Mononuclear cell (primary cell): ENCODE data around the gene ADAMTSL5. TPM values are rescaled to one million over a fixed set of nuclear protein-coding genes. Genes with fewer than 3 reads are reported as not detected.

Source experiments
- H3K27me3 ChIP-seq: 2 replicates; pipeline ENCODE4 v1.6.0; 2011; ENCODE audit warnings: low read length, control low read depth; ENCODE audit not compliant: insufficient read depth
- H3K4me1 ChIP-seq: 2 replicates; pipeline ENCODE4 v1.5.1; 2011; ENCODE audit warnings: mild to moderate bottlenecking, low read length, control low read depth; ENCODE audit not compliant: insufficient read depth
- H3K4me3 ChIP-seq: 2 replicates; pipeline ENCODE4 v1.5.1; 2011; ENCODE audit warnings: mild to moderate bottlenecking, low read length, moderate library complexity
- H3K9me3 ChIP-seq: 2 replicates; pipeline ENCODE4 v1.5.1; 2011; ENCODE audit warnings: low read depth, mild to moderate bottlenecking, control low read depth, low read length
- total RNA-seq: library from RNA; depleted of rRNA; stranded (reverse); fragments of >200 nt; gene quantifications from one replicate; pipeline ENCODE4 v1.2.3, GENCODE V29; 2012

ADAMTSL5 gene
- total RNA-seq, 1 donor, result 0.84 TPM

- Histone ChIP-seq H3K9me3 (no peaks in the 10 kb centered on the region), H3K4me1 (peaks cover 43% of the 10 kb centered on the region), H3K4me3 (no peak overlapping the region), H3K27me3 (peaks cover 28% of the 10 kb centered on the region)
Measured at GRCh38 chr19:1465191-1466016, 47.4 kb downstream of the ADAMTSL5 start.

- Histone ChIP-seq H3K4me3 (no peak overlapping the region), H3K4me1 (peaks cover 15% of the 10 kb centered on the region), H3K9me3 (no peaks in the 10 kb centered on the region), H3K27me3 (peaks cover 29% of the 10 kb centered on the region)
Measured at GRCh38 chr19:1461862-1462261, 51.0 kb downstream of the ADAMTSL5 start.

- Histone ChIP-seq H3K4me3 (no peak overlapping the region), H3K27me3 (peaks cover 29% of the 10 kb centered on the region), H3K9me3 (no peaks in the 10 kb centered on the region), H3K4me1 (peaks cover 8% of the 10 kb centered on the region)
Measured at GRCh38 chr19:1460033-1460995, 52.5 kb downstream of the ADAMTSL5 start.

GRCh38 chr19:1459479-1459878, 53.3 kb downstream of the ADAMTSL5 start:
- H3K27me3 ChIP-seq, result peaks cover 29% of the 10 kb centered on the region
- no peaks in the 10 kb centered on the region for H3K9me3 ChIP-seq
- no peak overlapping the region for H3K4me3 ChIP-seq
- peaks cover 10% of the 10 kb centered on the region for H3K4me1 ChIP-seq

GRCh38 chr19:1457892-1458291, 54.9 kb downstream of the ADAMTSL5 start:
- peaks cover 38% of the 10 kb centered on the region for H3K27me3 ChIP-seq

GRCh38 chr19:1457031-1457739, 55.6 kb downstream of the ADAMTSL5 start:
- Histone ChIP-seq H3K9me3 (no peaks in the 10 kb centered on the region), H3K4me1 (peaks cover 10% of the 10 kb centered on the region), H3K27me3 (peaks cover 43% of the 10 kb centered on the region), H3K4me3 (no peak overlapping the region)

More at GRCh38 chr19:1457892-1458291, 54.9 kb downstream of the ADAMTSL5 start:
- no peaks in the 10 kb centered on the region for H3K9me3 ChIP-seq
- H3K4me3 ChIP-seq, result no peak overlapping the region
- peaks cover 10% of the 10 kb centered on the region for H3K4me1 ChIP-seq

GRCh38 chr19:1456121-1456900, 56.5 kb downstream of the ADAMTSL5 start:
- H3K9me3 ChIP-seq, result no peaks in the 10 kb centered on the region
- H3K4me1 ChIP-seq, result peaks cover 10% of the 10 kb centered on the region
- peaks cover 49% of the 10 kb centered on the region for H3K27me3 ChIP-seq
- H3K4me3 ChIP-seq, result no peak overlapping the region

- H3K4me1 ChIP-seq, result peaks cover 10% of the 10 kb centered on the region
- H3K9me3 ChIP-seq, result no peaks in the 10 kb centered on the region
- H3K4me3 ChIP-seq, result no peak overlapping the region
- peaks cover 56% of the 10 kb centered on the region for H3K27me3 ChIP-seq
Measured at GRCh38 chr19:1455336-1456120, 57.3 kb downstream of the ADAMTSL5 start.

Other genes starting within 250 kb of the ADAMTSL5 start
- 455 TPM for gene CIRBP, start 243.7 kb downstream of the ADAMTSL5 start, total RNA-seq
- gene FAM174C, start 237.5 kb downstream of the ADAMTSL5 start, total RNA-seq, result 16.3 TPM
- not detected for gene EFNA2, start 227.1 kb downstream of the ADAMTSL5 start, total RNA-seq
- gene NDUFS7, start 129.1 kb downstream of the ADAMTSL5 start, total RNA-seq, result 21.1 TPM
- gene GAMT, start 111.5 kb downstream of the ADAMTSL5 start, total RNA-seq, result 6.7 TPM
- 63.0 TPM for gene DAZAP1, start 105.4 kb downstream of the ADAMTSL5 start, total RNA-seq
- gene RPS15, start 74.6 kb downstream of the ADAMTSL5 start, total RNA-seq, result 1,183 TPM
- 0.10 TPM for gene APC2, start 62.9 kb downstream of the ADAMTSL5 start, total RNA-seq
- gene C19orf25, start 33.8 kb downstream of the ADAMTSL5 start, total RNA-seq, result 11.4 TPM
- gene PCSK4, start 22.7 kb downstream of the ADAMTSL5 start, total RNA-seq, result 1.2 TPM
- gene REEP6, start 21.8 kb downstream of the ADAMTSL5 start, total RNA-seq, result 2.1 TPM
- gene PLK5, start 11.1 kb upstream of the ADAMTSL5 start, total RNA-seq, result not detected
- 2.1 TPM for gene MEX3D, start 55.3 kb upstream of the ADAMTSL5 start, total RNA-seq
- gene MBD3, start 79.8 kb upstream of the ADAMTSL5 start, total RNA-seq, result 25.1 TPM
- gene UQCR11, start 92.4 kb upstream of the ADAMTSL5 start, total RNA-seq, result 31.6 TPM
- 37.4 TPM for gene TCF3, start 139.6 kb upstream of the ADAMTSL5 start, total RNA-seq
- gene ONECUT3, start 240.5 kb upstream of the ADAMTSL5 start, total RNA-seq, result not detected